CD1c-positive myeloid dendritic cell (primary cell): Measurements from ENCODE around the gene FOXN3.
"Not testable (repeated sequence)": the region's sequence is repeated elsewhere in the genome, so short reads cannot be mapped to it uniquely, and the experiment has no call there.

ENCODE experiments used
- DNase-seq: peaks from one replicate; pipeline ENCODE4 v3.0.0-alpha.2; 2016; ENCODE audit errors: extremely low spot score

Gene FOXN3

GRCh38 chr14:89164168-89165073 lies 252.6 kb downstream of the FOXN3 start:
- peak; percentile 33 for DNase-seq

- no peak for DNase-seq
Measured at GRCh38 chr14:89163031-89163636, 253.9 kb downstream of the FOXN3 start.

DNA sequence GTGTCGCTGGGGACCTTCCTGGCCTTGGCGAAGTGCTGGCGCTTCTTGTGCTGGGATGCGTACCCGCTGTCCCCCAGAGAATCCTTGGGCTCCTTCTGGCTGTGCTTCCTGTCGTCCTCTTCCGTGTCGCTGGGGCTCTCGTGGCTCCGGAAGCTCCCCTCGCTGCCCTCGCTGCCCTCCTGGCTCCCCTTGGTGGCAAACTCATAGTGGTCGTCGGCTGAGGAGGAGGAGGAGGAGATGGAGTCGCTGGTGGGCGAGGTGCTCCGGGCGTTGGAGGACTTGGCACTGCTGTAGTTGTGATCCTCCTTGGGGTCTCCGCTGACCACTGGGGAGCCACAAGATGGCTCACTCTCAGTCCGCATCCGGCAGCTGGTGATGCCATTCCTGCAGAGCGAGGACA lies 254.4 kb downstream of the FOXN3 start:
- DNase-seq, result no peak

DNA sequence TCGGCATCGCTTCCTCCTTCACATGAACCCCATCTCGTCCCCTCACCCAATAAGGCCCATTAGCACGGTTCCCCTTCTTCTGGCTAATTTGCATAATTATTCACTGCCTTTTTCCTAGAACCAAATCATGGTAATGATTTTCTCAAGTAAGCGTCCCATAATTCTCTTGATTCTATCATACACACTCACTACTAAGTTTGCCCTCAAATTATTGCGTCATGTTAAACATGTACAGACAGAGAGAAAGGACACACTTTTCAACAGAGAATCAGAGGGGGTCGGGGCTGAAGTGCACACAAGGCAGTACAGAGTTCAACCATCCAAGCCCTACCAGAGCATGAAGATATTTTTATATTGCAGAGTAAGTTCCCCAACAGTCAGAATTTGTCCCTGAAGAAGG lies 256.6 kb downstream of the FOXN3 start:
- DNase-seq, result no peak

- DNase-seq, result no peak
Measured at GRCh38 chr14:89158701-89159100, 258.3 kb downstream of the FOXN3 start.

GRCh38 chr14:89158104-89158503 lies 258.9 kb downstream of the FOXN3 start:
- not testable (repeated sequence) for DNase-seq

- no peak for DNase-seq
Measured at GRCh38 chr14:89155491-89155890, 261.5 kb downstream of the FOXN3 start.

DNA sequence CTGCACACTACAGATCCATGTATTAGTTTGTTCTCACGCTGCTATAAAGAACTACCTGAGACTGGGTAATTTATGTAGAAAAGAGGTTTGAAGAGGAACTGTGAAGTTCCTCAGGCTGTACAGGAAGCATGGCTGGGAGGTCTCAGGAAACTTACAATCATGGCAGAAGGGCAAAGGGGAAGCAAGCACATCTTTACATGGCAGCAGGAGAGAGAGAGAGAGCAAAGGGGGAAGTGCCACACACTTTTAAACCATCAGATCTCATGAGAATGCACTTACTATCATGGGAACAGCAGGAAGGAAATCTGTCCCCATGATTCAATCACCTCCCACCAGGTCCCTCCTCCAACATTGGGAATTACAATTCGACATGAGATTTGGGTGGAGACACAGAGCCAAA lies 265.3 kb downstream of the FOXN3 start:
- not testable (repeated sequence) for DNase-seq

DNA sequence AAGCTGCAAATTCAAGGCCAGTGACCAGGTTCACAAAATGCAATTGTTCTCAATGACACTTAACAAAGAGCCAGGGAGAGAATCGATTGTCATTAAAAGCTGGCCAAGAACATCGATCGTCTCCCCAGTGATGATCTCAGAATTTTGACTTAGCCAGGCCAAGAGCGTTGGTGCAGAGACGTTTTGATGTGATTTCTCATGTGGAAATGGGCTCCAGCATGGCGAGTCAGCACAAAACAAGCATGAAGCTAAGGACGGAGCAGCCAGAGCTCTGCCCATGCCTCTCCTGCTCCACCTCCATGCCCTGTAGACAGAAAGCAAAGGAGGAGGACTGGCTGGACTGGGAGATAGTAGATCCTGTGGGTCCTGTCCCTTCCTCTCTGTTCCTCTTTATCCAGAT lies 270.8 kb downstream of the FOXN3 start:
- no peak for DNase-seq

DNA sequence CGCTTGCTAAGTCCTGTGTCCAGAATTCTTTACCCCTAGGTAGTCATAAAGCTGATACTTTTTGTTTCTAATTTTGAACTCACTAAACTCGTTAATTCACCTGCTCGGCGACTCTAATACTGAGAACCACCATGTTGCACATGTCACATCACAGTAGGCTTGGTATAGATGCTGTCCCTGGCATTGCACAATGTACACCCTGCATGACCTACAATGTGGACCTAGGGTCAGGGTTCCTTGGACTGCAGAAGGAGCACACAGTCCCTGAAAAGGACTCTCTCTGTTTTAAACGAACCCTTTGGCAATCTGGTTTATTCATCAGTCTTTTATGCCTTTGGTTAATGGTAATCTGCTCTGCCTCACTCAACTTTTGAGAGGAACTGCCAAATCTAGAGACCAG lies 272.4 kb downstream of the FOXN3 start:
- no peak for DNase-seq

DNA sequence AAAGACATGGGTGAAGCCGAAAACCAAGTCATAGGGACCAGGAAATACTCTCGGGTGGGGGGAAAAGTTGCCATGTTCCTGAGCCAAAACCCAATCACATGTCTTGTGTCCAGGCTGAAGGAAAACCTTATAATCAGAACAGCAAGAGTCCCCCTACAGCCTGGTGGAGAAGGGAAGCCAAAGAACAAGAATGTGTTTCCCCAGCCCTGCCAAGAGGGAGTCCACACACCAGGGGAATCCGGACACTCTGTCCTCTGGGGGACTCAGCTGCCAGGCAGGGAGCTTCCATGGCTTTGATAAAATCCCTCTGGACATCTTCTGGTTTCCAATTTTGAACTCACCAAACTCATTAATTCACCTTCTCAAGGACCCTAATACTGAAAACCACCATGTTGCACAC lies 273.0 kb downstream of the FOXN3 start:
- DNase-seq, result no peak

GRCh38 chr14:89143595-89143994 lies 273.4 kb downstream of the FOXN3 start:
- DNase-seq, result no peak

DNA sequence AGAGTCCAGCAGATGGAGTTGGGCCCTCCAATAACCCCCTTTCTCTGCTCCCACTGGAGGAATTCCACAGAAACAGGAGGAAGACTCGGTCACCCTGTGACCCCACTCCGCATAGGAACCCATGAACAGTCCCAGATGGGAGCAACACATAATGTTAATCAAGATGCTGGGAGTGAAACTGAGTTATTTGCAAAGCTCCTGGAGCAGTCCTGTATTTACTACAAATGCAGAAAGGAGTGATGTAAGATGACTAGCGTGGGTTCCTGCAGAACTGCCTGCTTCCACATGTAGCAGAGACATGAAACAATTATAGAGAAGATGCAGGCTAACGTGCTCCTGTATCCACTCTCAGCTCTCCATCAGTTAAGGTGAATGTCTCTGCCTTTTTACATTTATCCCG lies 274.7 kb downstream of the FOXN3 start:
- no peak for DNase-seq

DNA sequence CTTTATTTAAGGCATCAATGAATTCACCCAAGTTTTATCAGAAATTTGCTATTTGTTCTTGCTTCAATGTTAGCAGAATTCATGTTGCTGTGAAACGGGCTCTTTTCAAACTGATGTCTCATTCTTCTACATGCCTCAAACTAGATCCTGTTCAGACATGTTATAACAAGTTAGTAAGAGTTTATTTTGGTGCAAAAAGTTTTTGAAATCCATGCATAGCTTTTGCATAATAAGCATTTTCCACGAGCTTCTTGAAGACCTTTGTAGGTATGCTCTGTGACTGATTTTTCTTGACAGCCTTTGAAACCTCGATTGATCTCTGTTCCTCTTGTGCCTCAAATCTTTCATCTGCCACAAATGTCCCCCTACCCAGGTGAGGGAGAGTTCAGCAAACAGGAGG lies 275.2 kb downstream of the FOXN3 start:
- DNase-seq, result no peak

DNA sequence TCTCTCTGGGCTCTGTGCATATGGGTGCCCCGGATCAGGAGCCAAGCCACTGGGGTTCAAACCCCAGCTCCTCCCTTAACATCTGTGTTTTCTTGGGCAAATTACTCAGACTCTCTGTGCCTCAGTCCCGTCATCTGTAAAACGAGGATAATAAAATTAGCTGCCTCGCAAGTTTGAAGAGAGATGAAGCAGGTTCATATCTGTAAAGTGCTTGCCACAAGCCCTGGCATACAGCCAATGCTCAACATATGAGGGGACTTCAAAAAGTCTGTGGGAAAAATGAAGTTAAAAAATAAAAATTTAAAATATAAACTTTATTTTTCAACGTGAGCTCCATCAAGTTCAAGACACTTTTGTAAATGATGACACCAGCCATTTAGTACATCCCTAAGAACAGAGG lies 276.7 kb downstream of the FOXN3 start:
- no peak for DNase-seq

DNA sequence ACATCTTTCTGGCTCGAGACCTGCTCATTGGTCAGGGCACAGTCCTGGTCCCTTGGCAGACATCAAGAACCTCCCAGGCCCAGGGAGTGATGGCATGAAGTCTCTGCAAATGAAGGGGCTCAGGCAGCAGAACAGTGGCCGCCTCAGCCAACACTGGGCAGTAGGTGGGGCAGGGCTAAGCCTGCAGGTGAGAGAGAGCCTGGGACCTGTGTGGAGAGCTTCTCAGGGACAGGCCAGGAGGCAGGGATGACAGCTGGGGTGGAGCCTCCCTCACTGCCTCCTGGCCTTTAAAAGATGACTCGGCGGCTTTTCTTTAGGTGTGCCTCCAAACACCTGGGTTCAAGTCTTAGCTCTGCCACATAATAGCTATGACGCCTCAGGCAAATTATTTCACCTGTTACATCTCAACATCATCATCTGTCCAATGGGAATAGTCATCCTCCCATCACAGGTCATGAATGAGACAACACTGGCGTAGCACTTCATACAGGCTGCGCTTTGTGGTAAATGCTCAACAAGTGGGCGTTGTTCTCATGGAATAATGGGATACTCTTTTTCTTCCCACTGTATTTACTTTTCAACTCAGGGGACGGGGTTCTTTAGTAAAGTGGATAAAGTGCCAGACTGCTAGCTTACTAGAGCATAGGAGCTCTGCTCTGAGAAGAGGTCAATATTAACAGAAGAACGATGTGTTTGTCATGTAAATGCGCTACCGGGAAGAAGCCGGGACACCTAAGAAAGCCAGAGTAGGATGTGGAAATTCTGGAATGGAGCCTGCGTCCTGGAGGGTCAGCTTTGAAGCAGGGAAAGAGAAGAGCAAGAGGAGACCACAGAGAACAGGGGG lies 277.4 kb downstream of the FOXN3 start:
- DNase-seq, result no peak

GRCh38 chr14:89138846-89139245 lies 278.2 kb downstream of the FOXN3 start:
- no peak for DNase-seq

- peak; percentile 63 for DNase-seq
Measured at GRCh38 chr14:89137526-89138163, 279.4 kb downstream of the FOXN3 start.

- DNase-seq, result no peak
Measured at GRCh38 chr14:89136587-89136986, 280.4 kb downstream of the FOXN3 start.

GRCh38 chr14:89134640-89135039 lies 282.4 kb downstream of the FOXN3 start:
- no peak for DNase-seq

DNA sequence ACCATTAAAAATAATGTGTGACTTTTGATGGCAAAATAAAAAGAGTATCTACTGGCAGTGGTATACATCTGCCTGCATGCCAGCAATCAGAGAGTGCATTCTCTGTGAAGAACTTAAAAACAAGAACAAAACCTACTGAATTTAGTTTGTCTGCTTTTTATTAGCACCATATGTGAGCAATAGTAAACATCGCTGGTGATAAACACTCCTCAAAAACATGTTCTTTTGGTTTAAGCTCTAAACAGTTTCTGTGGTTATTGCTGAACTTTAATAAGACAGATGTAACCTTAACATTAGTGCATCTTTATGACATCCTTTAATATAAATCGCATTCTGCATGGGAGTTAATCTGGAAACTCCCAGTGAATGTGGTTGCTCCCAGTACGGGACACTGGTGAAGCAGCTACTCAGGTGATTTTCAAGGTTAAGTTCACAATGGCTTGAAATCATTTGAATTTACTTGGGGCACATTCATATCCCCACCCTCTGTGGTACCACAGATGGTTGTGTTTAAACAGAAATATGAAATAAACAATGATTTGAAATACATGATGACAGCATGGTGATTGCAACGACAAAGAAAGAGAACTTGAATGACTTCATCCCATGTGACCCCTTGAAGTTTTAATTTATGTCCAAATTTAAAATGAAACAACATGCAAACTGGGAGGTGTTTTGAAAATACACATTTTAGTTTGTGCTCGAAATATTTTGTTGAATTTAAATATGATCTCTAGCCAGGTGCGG lies 285.9 kb downstream of the FOXN3 start:
- no peak for DNase-seq
